ENCODE measurements around the gene SLC8A1. TPM values are rescaled to one million over a fixed set of nuclear protein-coding genes. Genes with fewer than 3 reads are reported as not detected.

Gene SLC8A1
- total and polyA plus RNA-seq, 10 of the 15 experiments (the other 5 are each of a cell fraction or from before 2014, with no cell fraction given): under 0.01 to 1.2 (median 0.01) TPM; not detected in 3

DNA sequence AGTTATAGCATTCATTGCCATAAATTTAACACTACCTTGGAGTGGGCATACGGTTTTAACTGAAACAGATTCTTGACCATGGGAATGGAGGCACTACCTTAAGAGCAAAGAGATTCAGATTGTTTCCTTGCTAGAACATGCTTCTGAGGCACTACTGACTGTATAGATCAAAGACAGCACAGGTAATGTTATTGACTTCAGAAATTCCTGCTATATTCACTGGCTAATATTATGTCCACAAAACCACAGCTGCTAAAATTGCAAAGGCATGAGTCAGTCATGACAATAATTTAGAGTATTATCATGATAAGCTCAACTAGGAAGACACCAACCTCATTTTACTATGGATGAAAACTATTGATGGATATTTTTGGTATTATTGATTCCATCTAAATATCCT lies 39.4 kb downstream of the SLC8A1 start:
- TF ChIP-seq, protein P1, sequence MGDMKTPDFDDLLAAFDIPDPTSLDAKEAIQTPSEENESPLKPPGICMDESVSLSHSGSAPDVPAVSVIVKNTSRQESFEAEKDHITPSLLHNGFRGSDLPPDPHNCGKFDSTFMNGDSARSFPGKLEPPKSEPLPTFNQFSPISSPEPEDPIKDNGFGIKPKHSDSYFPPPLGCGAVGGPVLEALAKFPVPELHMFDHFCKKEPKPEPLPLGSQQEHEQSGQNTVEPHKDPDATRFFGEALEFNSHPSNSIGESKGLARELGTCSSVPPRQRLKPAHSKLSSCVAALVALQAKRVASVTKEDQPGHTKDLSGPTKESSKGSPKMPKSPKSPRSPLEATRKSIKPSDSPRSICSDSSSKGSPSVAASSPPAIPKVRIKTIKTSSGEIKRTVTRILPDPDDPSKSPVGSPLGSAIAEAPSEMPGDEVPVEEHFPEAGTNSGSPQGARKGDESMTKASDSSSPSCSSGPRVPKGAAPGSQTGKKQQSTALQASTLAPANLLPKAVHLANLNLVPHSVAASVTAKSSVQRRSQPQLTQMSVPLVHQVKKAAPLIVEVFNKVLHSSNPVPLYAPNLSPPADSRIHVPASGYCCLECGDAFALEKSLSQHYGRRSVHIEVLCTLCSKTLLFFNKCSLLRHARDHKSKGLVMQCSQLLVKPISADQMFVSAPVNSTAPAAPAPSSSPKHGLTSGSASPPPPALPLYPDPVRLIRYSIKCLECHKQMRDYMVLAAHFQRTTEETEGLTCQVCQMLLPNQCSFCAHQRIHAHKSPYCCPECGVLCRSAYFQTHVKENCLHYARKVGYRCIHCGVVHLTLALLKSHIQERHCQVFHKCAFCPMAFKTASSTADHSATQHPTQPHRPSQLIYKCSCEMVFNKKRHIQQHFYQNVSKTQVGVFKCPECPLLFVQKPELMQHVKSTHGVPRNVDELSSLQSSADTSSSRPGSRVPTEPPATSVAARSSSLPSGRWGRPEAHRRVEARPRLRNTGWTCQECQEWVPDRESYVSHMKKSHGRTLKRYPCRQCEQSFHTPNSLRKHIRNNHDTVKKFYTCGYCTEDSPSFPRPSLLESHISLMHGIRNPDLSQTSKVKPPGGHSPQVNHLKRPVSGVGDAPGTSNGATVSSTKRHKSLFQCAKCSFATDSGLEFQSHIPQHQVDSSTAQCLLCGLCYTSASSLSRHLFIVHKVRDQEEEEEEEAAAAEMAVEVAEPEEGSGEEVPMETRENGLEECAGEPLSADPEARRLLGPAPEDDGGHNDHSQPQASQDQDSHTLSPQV (IDR thresholded peaks at IDR 0.05): no peak
- TF ChIP-seq BHLHE40 (IDR thresholded peaks at IDR 0.05; ENCODE audit: borderline replicate concordance in 1 of 2, low read depth in 2 of 2, low read length in 1 of 2) (no peak), CBFB (IDR thresholded peaks at IDR 0.05; ENCODE audit: low read depth) (no peak), RELA (IDR thresholded peaks at IDR 0.05; ENCODE audit: borderline replicate concordance, partially characterized antibody) (no peak), SPI1 (IDR thresholded peaks at IDR 0.05; ENCODE audit: borderline replicate concordance, insufficient read depth, low read depth, low read length) (no peak)
- TF ChIP-seq, protein P2, sequence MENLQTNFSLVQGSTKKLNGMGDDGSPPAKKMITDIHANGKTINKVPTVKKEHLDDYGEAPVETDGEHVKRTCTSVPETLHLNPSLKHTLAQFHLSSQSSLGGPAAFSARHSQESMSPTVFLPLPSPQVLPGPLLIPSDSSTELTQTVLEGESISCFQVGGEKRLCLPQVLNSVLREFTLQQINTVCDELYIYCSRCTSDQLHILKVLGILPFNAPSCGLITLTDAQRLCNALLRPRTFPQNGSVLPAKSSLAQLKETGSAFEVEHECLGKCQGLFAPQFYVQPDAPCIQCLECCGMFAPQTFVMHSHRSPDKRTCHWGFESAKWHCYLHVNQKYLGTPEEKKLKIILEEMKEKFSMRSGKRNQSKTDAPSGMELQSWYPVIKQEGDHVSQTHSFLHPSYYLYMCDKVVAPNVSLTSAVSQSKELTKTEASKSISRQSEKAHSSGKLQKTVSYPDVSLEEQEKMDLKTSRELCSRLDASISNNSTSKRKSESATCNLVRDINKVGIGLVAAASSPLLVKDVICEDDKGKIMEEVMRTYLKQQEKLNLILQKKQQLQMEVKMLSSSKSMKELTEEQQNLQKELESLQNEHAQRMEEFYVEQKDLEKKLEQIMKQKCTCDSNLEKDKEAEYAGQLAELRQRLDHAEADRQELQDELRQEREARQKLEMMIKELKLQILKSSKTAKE (IDR thresholded peaks at IDR 0.05; ENCODE audit: low read depth, poor library complexity, severe bottlenecking): no peak
- TF ChIP-seq, protein P3, sequence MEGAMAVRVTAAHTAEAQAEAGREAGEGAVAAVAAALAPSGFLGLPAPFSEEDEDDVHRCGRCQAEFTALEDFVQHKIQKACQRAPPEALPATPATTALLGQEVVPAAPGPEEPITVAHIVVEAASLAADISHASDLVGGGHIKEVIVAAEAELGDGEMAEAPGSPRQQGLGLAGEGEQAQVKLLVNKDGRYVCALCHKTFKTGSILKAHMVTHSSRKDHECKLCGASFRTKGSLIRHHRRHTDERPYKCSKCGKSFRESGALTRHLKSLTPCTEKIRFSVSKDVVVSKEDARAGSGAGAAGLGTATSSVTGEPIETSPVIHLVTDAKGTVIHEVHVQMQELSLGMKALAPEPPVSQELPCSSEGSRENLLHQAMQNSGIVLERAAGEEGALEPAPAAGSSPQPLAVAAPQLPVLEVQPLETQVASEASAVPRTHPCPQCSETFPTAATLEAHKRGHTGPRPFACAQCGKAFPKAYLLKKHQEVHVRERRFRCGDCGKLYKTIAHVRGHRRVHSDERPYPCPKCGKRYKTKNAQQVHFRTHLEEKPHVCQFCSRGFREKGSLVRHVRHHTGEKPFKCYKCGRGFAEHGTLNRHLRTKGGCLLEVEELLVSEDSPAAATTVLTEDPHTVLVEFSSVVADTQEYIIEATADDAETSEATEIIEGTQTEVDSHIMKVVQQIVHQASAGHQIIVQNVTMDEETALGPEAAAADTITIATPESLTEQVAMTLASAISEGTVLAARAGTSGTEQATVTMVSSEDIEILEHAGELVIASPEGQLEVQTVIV (IDR thresholded peaks at IDR 0.05; ENCODE audit: borderline replicate concordance, partially characterized antibody): no peak
- TF ChIP-seq, protein P4, sequence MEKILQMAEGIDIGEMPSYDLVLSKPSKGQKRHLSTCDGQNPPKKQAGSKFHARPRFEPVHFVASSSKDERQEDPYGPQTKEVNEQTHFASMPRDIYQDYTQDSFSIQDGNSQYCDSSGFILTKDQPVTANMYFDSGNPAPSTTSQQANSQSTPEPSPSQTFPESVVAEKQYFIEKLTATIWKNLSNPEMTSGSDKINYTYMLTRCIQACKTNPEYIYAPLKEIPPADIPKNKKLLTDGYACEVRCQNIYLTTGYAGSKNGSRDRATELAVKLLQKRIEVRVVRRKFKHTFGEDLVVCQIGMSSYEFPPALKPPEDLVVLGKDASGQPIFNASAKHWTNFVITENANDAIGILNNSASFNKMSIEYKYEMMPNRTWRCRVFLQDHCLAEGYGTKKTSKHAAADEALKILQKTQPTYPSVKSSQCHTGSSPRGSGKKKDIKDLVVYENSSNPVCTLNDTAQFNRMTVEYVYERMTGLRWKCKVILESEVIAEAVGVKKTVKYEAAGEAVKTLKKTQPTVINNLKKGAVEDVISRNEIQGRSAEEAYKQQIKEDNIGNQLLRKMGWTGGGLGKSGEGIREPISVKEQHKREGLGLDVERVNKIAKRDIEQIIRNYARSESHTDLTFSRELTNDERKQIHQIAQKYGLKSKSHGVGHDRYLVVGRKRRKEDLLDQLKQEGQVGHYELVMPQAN (conservative IDR thresholded peaks at IDR 0.05): no peak
- TF ChIP-seq, protein P5, sequence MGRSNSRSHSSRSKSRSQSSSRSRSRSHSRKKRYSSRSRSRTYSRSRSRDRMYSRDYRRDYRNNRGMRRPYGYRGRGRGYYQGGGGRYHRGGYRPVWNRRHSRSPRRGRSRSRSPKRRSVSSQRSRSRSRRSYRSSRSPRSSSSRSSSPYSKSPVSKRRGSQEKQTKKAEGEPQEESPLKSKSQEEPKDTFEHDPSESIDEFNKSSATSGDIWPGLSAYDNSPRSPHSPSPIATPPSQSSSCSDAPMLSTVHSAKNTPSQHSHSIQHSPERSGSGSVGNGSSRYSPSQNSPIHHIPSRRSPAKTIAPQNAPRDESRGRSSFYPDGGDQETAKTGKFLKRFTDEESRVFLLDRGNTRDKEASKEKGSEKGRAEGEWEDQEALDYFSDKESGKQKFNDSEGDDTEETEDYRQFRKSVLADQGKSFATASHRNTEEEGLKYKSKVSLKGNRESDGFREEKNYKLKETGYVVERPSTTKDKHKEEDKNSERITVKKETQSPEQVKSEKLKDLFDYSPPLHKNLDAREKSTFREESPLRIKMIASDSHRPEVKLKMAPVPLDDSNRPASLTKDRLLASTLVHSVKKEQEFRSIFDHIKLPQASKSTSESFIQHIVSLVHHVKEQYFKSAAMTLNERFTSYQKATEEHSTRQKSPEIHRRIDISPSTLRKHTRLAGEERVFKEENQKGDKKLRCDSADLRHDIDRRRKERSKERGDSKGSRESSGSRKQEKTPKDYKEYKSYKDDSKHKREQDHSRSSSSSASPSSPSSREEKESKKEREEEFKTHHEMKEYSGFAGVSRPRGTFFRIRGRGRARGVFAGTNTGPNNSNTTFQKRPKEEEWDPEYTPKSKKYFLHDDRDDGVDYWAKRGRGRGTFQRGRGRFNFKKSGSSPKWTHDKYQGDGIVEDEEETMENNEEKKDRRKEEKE (IDR thresholded peaks at IDR 0.05): no peak
- intact Hi-C loops (cut with micrococcal nuclease; ENCODE audit: unreplicated experiment) (no loop called here), in situ Hi-C loops (cut with MboI) (no loop called here)
- H3K9ac ChIP-seq (ENCODE audit: control insufficient read depth, insufficient read depth, low read length): no peak overlapping the region
- H2AFZ ChIP-seq (ENCODE audit: control insufficient read depth, low read depth, low read length): no peak overlapping the region
- DNase-seq (ENCODE audit: low read depth, low spot score): no peak
- BruUV-seq (replicated peaks): no TSS peak
- ChIA-PET POLR2A (no interaction called here), CTCF (no interaction called here), RAD21 (ENCODE audit: unreplicated experiment) (no interaction called here), SMC1A (ENCODE audit: uncharacterized antibody, unreplicated experiment) (no interaction called here)
- no peaks in the 10 kb centered on the region for H3K36me3 ChIP-seq (ENCODE audit: control insufficient read depth in 2 of 2, insufficient read depth in 2 of 2, low read length in 1 of 2)
- H3K9me3 ChIP-seq (replicated peaks; ENCODE audit: control insufficient read depth, insufficient read depth, low read length): no peaks in the 10 kb centered on the region
- 0% methylated on average over 1 of the region's 1 CpG for WGBS (ENCODE audit: insufficient coverage, insufficient replicate concordance, low lambda C conversion rate, missing lambda C conversion rate)
- no peaks in the 10 kb centered on the region for H3K79me2 ChIP-seq (ENCODE audit: control insufficient read depth, insufficient read depth, low read length)
- H3K27me3 ChIP-seq (replicated peaks in 1 of 2; ENCODE audit: control insufficient read depth in 2 of 2, insufficient read depth in 2 of 2, low read length in 1 of 2): no peaks in the 10 kb centered on the region
- no peaks in the 10 kb centered on the region for H4K20me1 ChIP-seq (ENCODE audit: control insufficient read depth, insufficient read depth)
- no peak for FAIRE-seq
- no peak overlapping the region for H3K27ac ChIP-seq (ENCODE audit: control insufficient read depth, insufficient read depth)
- H3K4me1 ChIP-seq (ENCODE audit: control insufficient read depth, insufficient read depth, low read length): no peaks in the 10 kb centered on the region
- no peak for ATAC-seq
- H3K4me3 ChIP-seq: no peak overlapping the region
- no peak overlapping the region for H3K4me2 ChIP-seq (ENCODE audit: control insufficient read depth, insufficient read depth)

Measured in GM12878 (cell line).